ENCODE results near the gene RAB35. TPM values are rescaled to one million over a fixed set of nuclear protein-coding genes. Genes with fewer than 3 reads are reported as not detected.
"Not testable (repeated sequence)": the region's sequence is repeated elsewhere in the genome, so short reads cannot be mapped to it uniquely, and the experiment has no call there.

RAB35 gene
- total RNA-seq, 1 experiment from 2014 or later = 31.7 TPM

DNA sequence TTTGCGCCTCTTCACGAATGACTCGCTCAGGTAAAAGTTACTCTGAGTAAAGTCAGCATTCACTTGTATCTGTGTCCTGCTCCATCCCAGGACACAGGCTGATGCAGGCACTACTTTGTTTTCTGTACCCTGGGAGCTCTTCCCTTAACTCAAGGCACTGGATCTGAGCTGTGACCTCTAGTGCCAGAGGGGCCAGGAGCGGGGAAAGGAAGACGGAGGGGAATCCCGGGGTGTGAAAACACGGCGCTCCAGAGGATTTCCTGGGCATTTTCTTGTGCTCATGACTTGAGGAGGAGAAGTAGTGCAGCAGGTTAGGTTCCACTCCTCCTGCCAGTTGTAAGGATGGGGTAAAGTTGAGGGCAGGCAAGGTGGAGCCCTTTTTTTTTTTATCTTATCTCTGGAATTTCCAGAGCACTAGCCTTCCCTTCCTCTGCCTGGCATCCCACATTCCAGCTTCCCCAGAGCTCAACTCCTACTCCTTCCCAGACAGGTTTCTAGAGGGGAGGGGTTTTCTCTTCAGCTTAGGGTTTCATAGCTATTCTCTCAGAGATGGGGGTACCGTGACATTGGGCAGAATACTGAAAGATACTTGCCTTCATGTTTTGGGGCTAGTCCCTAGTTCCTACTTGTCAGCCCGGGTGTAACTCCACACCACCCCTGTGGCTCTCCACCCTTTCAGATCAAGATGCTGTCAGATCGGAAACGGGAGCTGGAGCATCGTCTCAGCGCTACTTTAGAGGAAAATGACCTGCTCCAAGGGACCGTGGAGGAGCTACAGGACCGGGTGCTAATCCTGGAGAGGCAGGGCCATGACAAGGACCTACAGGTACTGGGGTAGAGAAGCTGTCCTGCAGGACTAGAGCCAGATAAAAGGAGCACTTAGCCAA lies 52.3 kb downstream of the RAB35 start:
- Histone ChIP-seq H3K27me3 (replicated peaks) (peaks cover 49% of the 10 kb centered on the region), H3K9me3 (replicated peaks) (no peaks in the 10 kb centered on the region)

DNA sequence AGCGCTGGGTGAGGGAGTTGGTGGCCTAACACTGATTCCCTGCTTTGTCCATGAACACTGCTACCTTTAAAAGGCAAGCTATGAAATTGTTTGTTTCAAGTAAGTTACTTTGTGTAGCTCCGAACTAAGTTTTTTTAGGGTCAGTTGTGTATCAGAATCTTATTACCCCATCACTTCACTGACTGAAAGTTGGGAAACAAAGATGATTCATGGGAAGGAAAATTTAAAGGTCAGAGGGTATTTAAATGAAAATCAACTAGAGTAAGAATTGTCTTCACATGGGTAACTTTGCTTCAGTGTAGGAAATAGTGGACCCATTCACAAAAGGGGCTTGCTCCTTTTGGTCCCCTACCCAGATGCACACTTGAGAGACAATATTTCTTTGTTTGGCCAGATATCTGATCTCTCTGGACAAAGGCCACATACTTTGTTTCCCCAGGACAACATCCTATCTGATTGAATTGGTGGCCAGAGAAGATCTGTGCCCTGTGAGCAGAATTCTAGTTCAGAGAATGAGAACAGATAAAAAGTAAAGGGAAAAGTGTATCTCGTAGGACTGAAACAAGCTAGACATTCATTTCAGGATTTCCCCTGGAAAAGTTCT lies 53.5 kb downstream of the RAB35 start:
- H3K9me3 ChIP-seq (replicated peaks) = no peaks in the 10 kb centered on the region
- H3K27me3 ChIP-seq (replicated peaks) = peaks cover 46% of the 10 kb centered on the region
- no peaks in the 10 kb centered on the region for H3K4me1 ChIP-seq (replicated peaks)
- no peaks in the 10 kb centered on the region for H3K36me3 ChIP-seq
- DNase-seq (ENCODE audit: low read depth in 1 of 2, low spot score in 2 of 2) = no peak
- H3K4me3 ChIP-seq = no peak overlapping the region
- no peak overlapping the region for H3K27ac ChIP-seq

More for the DNA sequence above, 52.3 kb downstream of the RAB35 start:
- DNase-seq (ENCODE audit: low read depth in 1 of 2, low spot score in 2 of 2) = no peak
- Histone ChIP-seq H3K4me3 (no peak overlapping the region), H3K4me1 (replicated peaks) (no peaks in the 10 kb centered on the region), H3K36me3 (no peaks in the 10 kb centered on the region), H3K27ac (no peak overlapping the region)

DNA sequence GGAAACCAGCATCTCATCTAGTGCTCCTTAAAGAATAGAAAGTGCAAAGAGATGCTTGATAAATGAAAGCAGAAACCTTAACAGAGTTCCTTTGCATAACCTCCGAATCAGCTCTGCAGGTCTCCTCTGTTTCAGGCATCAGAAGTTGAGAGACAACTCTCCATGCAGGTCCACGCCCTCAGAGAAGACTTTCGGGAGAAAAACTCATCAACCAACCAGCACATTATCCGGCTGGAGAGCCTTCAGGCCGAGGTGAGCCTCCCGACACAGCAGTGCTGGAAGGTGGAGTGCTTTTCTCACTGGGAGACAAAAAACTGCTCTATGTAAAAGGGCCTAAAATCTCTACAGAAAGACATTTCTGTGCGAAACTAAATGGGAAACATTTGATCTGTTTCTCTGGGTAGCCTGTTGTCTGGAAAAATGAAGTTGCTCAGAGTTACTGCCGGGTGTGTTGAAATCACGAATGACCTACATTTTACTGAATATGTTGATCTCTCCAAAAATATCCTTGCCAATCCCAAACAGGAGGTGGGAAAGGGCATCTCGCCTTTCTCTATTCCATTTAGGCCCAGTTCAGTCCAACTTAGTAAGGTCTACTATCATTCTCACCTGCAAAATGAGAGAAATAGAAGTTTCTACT lies 54.9 kb downstream of the RAB35 start:
- Histone ChIP-seq H3K4me3 (no peak overlapping the region), H3K4me1 (replicated peaks) (no peaks in the 10 kb centered on the region), H3K36me3 (no peaks in the 10 kb centered on the region), H3K27ac (no peak overlapping the region), H3K27me3 (replicated peaks) (peaks cover 39% of the 10 kb centered on the region), H3K9me3 (replicated peaks) (no peaks in the 10 kb centered on the region)
- DNase-seq (ENCODE audit: low read depth in 1 of 2, low spot score in 2 of 2) = no peak

DNA sequence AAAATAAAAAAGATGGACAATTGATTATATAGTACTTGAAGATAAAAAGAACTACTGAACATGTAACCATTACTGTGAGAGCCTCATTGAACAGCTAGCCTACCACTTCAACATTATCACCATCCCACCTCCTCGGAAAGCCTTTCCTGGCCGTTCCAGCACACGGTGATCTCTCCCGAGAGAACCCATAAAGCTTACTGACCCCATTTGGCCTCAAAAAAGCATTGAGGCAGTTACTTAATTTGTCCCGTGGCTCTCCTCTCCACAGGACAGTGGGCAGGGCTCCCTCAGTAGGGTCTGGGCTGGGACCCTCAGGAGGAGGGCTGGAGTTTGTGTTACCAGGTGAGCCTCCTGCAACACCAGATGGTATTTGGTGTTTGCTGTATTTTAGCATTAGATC lies 55.8 kb downstream of the RAB35 start:
- Histone ChIP-seq H3K27ac (no peak overlapping the region), H3K36me3 (no peaks in the 10 kb centered on the region), H3K9me3 (replicated peaks) (no peaks in the 10 kb centered on the region), H3K4me3 (no peak overlapping the region), H3K27me3 (replicated peaks) (peaks cover 29% of the 10 kb centered on the region), H3K4me1 (replicated peaks) (no peaks in the 10 kb centered on the region)
- DNase-seq (ENCODE audit: low read depth in 1 of 2, low spot score in 2 of 2) = no peak

DNA sequence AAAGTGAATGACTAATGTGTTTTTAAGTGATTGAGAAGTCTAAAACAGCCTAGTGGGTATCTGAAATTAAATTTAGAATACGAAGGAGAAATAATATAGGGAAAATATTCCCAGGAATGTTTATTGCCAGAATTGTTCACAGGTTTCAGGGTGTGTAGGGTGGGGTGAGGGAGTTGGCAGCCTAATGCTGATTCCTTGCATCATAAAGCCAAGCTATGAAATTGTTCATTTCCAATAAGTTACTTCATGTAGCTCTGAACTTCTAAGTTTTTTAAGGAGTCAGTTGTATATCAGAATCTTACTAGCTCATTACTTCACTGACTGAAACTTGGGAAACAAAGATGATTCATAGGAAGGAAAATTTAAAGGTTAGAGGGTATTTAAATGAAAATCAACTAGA lies 56.4 kb downstream of the RAB35 start:
- Histone ChIP-seq H3K27me3 (replicated peaks) (peaks cover 27% of the 10 kb centered on the region), H3K27ac (no peak overlapping the region), H3K9me3 (replicated peaks) (no peaks in the 10 kb centered on the region), H3K4me3 (no peak overlapping the region), H3K36me3 (no peaks in the 10 kb centered on the region), H3K4me1 (replicated peaks) (no peaks in the 10 kb centered on the region)
- DNase-seq (ENCODE audit: low read depth in 1 of 2, low spot score in 2 of 2) = no peak

DNA sequence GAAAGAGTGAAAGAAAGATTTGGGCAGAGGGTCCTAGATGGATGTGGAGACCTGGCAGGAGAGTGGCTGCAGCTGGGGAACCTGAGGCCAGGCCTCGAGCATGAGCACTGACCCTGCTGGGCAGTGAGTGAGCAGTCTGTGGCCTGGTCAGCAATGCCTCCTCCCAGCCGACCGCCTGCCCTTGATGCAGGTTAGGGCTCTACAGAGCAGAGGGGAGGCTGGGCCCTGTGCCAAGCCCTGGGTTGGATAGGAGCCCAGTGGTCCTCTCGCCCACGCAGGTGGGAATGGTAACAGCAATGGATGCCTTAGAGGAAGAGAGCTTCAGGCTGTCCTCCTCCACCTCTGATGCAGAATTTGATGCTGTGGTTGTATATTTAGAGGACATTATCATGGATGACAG lies 59.8 kb downstream of the RAB35 start:
- H3K36me3 ChIP-seq = no peaks in the 10 kb centered on the region
- no peak for DNase-seq (ENCODE audit: low read depth in 1 of 2, low spot score in 2 of 2)
- no peaks in the 10 kb centered on the region for H3K4me1 ChIP-seq (replicated peaks)
- H3K27ac ChIP-seq = no peak overlapping the region
- no peak overlapping the region for H3K4me3 ChIP-seq
- peaks cover 18% of the 10 kb centered on the region for H3K27me3 ChIP-seq (replicated peaks)
- H3K9me3 ChIP-seq (replicated peaks) = no peaks in the 10 kb centered on the region

DNA sequence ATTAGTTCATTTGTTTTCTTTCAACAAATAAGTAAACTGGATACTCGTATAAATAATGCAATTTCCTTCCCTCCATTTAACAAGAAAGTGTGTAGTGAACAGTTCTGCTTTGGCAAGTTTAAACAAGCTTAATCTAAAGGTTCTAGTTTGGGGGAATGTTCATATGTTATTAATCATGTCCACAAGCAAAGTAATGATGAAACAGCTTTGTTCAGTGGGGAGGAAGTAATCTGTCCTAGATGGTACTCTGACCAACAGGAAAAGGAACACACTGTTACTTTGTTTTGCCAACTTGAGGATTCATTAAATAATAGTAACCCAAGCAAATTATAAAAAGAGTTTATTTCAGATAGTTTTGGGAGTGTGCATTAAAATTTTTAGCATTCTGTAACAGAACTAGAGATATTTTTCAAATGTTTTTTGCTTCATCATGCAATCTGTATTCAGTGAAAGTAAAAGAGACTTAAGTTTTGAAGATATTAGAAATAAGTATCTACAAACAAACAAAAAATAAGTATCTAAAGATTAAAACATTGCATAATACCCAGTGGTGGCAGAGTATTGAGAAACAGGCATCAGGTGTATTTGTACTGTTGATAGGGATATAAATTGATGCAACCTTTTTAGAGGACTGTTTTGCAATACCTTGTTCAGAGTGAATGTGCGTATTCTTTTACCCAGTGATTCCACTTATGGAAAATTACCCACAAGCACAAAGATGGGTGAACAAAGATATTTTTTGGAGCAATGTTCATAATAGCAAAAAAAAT lies 61.1 kb downstream of the RAB35 start:
- Histone ChIP-seq H3K4me3 (no peak overlapping the region), H3K36me3 (no peaks in the 10 kb centered on the region), H3K9me3 (replicated peaks) (no peaks in the 10 kb centered on the region), H3K27ac (no peak overlapping the region), H3K27me3 (replicated peaks) (peaks cover 6% of the 10 kb centered on the region), H3K4me1 (replicated peaks) (no peaks in the 10 kb centered on the region)
- DNase-seq (ENCODE audit: low read depth in 1 of 2, low spot score in 2 of 2) = no peak

DNA sequence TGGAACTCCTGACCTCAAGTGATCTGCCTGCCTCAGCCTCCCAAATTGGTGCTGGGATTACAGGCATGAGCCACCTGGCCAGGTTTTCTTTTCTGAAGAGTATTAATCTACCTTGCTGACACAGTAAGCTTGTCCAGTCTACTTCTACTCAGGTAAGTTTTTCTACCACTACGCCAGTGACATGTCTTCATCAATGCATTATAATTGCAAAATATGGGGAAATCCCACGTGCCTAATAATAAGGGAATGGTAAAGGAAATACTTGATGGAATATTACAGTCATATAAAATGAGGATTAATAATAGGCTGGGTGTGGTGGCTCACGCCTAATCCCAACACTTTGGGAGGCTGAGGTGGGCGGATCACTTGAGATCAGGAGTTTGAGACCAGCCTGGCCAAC lies 62.3 kb downstream of the RAB35 start:
- Histone ChIP-seq H3K9me3 (replicated peaks) (no peaks in the 10 kb centered on the region), H3K4me3 (no peak overlapping the region), H3K36me3 (no peaks in the 10 kb centered on the region), H3K27ac (no peak overlapping the region), H3K27me3 (replicated peaks) (peaks cover 4% of the 10 kb centered on the region; the same call in 1 of the 2 replicates), H3K4me1 (replicated peaks) (no peaks in the 10 kb centered on the region)
- no peak for DNase-seq (ENCODE audit: low read depth in 1 of 2, low spot score in 2 of 2)

DNA sequence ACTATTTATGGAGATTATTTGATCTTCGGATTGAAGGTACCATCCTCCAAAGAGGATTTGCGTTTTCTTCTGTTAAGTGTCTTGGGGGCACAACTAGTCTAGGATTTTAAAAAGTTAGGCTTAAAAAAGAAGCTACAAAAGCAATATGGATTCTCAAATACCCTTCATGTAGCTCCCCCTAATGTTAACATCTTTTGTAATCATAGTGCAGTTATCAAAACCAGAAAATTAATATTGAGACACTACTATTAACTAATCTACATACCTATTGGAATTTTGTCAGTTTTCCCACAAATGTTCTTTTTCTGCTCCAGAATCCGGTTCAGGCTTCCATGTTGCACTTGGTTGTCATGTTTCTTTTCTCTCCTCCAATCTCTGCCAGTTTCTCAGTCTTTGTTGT lies 65.0 kb downstream of the RAB35 start:
- H3K36me3 ChIP-seq = no peaks in the 10 kb centered on the region
- no peak overlapping the region for H3K4me3 ChIP-seq
- no peak overlapping the region for H3K27ac ChIP-seq
- no peaks in the 10 kb centered on the region for H3K4me1 ChIP-seq (replicated peaks)
- DNase-seq (ENCODE audit: low read depth in 1 of 2, low spot score in 2 of 2) = no peak
- H3K9me3 ChIP-seq (replicated peaks) = no peaks in the 10 kb centered on the region
- H3K27me3 ChIP-seq (replicated peaks) = peaks cover 8% of the 10 kb centered on the region

DNA sequence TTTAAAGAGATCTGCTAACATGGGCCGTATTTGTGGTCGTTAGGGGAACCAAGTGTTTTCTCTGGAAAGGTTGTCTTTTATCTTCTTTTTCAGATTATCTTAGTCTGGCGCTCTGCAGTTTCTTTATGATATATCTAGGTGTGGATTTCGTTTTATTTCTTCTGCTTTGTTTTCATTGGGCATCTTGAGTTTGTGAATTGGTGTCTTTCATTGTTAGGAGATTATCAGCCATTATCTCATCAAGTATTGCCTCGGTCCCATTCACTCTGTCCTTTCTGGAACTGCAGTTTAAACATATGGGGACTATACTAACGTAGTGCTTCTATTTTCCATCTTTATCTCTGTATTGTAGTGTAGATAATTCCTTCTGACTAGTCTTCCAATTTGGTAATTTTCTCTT lies 67.1 kb downstream of the RAB35 start:
- no peak for DNase-seq (ENCODE audit: low read depth in 1 of 2, low spot score in 2 of 2)
- peaks cover 8% of the 10 kb centered on the region for H3K27me3 ChIP-seq (replicated peaks)

DNA sequence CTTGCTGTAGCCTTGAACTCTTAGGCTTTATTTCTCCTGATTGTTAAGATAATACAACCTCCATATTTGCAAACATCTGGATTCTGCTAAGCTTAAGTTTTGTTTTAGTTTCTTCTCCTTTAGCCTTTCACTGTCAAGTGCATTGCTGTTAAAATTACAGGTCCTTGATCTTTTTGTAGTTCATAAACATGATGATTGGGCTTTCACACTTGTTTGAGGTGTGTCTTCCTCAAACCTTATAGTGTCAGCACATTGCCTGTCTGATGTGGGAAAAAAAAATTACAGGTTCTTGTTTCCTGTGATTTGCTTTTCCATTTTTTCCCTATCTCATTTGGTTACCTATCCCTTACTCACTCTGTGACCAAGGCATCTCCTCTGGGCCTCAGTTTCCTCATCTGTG lies 68.3 kb downstream of the RAB35 start:
- Histone ChIP-seq H3K9me3 (replicated peaks) (no peaks in the 10 kb centered on the region), H3K4me3 (no peak overlapping the region), H3K36me3 (no peaks in the 10 kb centered on the region)

More for the DNA sequence above, 67.1 kb downstream of the RAB35 start:
- H3K4me3 ChIP-seq = no peak overlapping the region
- no peaks in the 10 kb centered on the region for H3K36me3 ChIP-seq
- no peak overlapping the region for H3K27ac ChIP-seq
- H3K9me3 ChIP-seq (replicated peaks) = no peaks in the 10 kb centered on the region
- H3K4me1 ChIP-seq (replicated peaks) = no peaks in the 10 kb centered on the region

DNA sequence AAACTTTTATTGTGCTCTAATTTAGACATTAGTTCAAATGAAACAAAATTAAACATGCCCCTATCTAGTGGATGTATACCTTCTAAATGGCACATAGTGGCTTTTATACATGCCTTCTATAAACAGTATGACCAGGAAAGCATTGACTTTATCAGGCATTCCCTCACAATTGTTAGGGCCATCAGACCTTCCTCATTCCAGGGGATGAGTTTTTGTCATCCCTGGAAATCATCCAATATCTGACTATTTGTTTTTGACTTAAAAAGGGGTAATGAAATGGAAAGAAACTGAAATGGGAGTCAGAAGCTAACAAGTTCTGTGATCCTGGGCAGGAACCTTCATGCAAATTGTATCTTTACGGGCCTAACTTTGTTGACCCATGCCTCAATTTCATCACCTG lies 69.5 kb downstream of the RAB35 start:
- Histone ChIP-seq H3K36me3 (no peaks in the 10 kb centered on the region), H3K9me3 (replicated peaks) (no peaks in the 10 kb centered on the region), H3K4me1 (replicated peaks) (no peaks in the 10 kb centered on the region), H3K27ac (no peak overlapping the region), H3K4me3 (no peak overlapping the region), H3K27me3 (replicated peaks) (peaks cover 8% of the 10 kb centered on the region)
- DNase-seq (ENCODE audit: low read depth in 1 of 2, low spot score in 2 of 2) = no peak

More for the DNA sequence above, 68.3 kb downstream of the RAB35 start:
- no peak overlapping the region for H3K27ac ChIP-seq
- no peak for DNase-seq (ENCODE audit: low read depth in 1 of 2, low spot score in 2 of 2)
- H3K4me1 ChIP-seq (replicated peaks) = no peaks in the 10 kb centered on the region
- peaks cover 8% of the 10 kb centered on the region for H3K27me3 ChIP-seq (replicated peaks)

DNA sequence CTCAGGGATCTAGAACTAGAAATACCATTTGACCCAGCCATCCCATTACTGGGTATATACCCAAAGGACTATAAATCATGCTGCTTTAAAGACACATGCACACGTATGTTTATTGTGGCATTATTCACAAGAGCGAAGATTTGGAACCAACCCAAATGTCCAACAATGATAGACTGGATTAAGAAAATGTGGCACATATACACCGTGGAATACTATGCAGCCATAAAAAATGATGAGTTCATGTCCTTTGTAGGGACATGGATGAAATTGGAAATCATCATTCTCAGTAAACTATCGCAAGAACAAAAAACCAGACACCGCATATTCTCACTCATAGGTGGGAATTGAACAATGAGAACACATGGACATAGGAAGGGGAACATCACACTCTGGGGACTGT lies 71.2 kb downstream of the RAB35 start:
- not testable (repeated sequence) for H3K9me3 ChIP-seq (replicated peaks); H3K27me3 ChIP-seq (replicated peaks); H3K4me1 ChIP-seq (replicated peaks); H3K4me3 ChIP-seq; H3K27ac ChIP-seq; DNase-seq (ENCODE audit: low read depth in 1 of 2, low spot score in 2 of 2); H3K36me3 ChIP-seq
